Epidermal melanocyte (primary cell): ENCODE measurements around the gene GPR82.
"Not testable (repeated sequence)": the region's sequence is repeated elsewhere in the genome, so short reads cannot be mapped to it uniquely, and the experiment has no call there.

Source experiments
- DNase-seq: peaks from one replicate; pipeline ENCODE4 v3.0.0; 2011; ENCODE audit warnings: low spot score; ENCODE audit not compliant: insufficient read length

Gene GPR82

GRCh38 chrX:41718481-41719235 lies 5.3 kb upstream of the GPR82 start:
- DNase-seq = no peak

- not testable (repeated sequence) for DNase-seq
Measured at GRCh38 chrX:41719610-41720009, 4.4 kb upstream of the GPR82 start.

DNA sequence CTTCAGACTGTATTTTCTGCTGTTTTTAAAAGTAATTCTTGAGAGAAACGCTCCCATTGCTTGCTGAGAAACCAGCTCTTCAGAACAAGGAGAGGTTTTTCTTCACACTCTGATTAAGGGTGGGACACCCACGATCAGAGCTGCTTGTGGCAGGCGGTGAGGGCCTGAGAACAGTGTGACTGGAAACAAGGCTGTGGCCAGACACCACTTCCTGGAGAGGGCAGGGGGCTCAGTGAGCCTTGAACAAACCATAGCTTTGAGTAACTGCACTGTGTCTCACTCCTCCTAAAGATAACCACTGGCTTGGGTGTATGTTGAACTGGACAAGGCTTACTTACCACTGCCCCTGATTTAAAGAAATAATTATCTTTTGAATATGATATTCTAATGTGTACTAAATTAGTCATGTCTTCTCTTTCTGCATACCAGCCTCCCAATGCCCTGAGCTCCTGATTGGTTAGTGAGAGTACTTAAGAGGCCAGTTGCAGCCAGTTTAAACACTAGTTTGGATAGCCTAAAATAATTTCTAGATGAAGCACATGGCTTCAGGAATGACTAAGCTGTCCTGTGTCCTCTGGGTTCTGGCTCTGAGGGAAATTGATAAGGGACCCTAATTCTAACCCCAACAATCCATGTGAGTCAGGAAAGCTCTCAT lies 3.7 kb upstream of the GPR82 start:
- no peak for DNase-seq

- no peak for DNase-seq
Measured at GRCh38 chrX:41721590-41721989, 2.4 kb upstream of the GPR82 start.

DNA sequence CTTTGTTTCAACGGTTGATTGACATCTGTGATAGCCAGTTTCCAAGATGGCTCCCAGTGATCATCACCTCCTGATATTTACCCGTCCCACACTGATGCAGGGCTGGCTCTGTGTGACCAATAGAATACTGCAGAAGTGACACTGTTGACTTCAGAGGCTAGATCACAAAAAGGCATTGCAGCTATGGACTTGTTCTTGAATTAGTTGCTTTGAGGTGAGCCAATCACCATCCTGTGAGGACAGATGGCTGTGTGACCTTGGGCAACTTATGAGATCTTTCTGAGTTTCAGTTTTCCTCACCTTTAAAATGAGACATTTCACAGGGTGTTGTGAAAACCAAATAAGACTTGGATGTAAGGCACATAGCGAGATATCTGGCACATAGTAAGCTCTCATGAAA lies 1.8 kb upstream of the GPR82 start:
- no peak for DNase-seq

GRCh38 chrX:41722816-41723618 lies 964 bp upstream of the GPR82 start:
- DNase-seq = no peak

DNA sequence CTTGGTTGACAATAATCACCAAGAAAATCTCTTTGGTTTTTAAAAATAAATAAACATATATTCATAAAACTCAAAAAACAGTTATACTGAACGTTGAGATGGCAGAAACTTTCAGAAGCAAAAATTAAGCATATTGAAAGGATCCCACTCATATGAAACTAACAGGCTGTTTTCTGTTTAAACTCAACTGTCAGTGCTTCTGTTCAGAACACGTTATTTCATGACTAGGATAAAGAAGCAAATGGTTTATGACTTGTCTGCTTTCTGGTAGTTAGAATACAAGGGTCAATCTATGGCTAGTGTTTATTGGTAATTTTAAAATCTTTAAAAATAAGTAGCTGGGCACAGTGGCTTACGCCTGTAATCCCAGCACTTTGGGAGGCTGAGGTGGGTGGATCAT lies 4.1 kb downstream of the GPR82 start:
- no peak for DNase-seq

GRCh38 chrX:41730081-41730480 lies 6.1 kb downstream of the GPR82 start:
- no peak for DNase-seq

DNA sequence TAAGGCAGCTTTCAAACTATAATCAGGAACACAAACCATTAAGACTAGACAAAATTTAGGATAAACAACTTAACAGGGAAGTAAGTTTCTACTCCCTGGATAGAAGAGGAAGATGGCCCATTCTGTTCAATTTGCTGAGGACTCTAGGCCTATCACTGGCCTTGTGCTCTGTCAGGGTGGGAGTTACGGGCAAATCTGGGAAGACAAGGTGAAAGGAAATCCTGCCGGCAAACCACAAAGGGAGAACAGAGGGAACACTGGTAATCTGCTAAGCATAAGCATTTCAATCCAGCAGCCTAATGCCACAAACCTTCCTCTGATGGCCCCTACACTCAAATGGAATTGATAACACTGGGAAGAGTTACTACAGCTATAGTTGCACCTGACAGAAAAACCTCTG lies 8.3 kb downstream of the GPR82 start:
- no peak for DNase-seq

DNA sequence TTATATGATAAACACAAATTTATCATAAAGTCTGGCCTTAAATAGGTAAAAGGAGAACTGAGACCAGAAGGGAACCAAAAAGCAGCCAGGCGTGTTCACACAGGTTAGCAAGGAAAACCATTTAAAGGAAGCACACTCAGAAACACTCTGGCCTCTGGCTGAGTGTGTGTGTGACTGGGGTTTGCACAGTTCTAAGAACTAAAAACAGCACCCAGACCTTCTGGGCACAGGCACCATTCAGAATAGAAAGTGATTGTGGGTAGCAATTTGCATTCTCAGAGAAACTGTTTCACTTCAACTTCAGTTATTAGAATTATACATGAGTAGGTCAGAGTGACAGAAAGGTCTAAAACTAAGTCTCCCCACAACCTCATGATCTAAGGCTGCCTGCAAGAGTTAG lies 10.0 kb downstream of the GPR82 start:
- DNase-seq = no peak

DNA sequence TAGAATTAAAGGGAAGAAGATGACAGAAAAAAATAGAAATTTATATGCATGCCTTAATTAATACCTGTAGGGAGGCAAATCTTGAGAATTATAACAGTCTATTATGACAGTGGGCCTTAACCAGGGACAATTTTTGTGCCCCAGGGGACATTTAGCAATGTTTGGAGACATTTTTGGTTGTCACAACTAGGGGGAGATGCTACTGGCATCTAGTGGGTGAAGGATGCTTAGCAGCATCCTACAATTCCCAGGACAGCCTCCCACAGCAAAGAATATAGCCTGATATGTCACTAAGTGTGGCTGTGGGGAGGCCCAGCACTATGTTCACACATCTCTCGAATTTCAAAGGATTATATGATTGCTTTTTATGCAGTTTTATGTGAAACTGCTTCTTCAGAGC lies 10.5 kb downstream of the GPR82 start:
- no peak for DNase-seq

DNA sequence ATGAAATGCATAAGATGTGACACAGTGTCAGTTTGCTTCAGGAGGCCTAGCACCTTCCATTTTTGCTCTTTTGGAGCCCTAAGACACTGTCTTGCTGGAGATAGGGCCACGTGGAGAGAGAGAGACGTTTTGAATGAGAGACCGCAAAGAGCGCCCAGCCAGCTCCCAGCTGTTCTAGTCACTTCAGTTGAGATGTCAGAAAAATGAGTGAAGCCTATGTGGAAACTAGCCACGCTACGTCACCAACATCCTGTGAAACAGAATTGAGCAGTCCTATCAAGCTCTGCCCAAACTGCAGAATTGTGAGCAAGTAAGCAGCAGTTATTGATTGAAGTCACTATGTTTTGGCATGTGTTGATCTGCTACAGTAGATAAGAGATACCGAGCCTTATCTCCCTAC lies 13.1 kb downstream of the GPR82 start:
- DNase-seq = no peak

DNA sequence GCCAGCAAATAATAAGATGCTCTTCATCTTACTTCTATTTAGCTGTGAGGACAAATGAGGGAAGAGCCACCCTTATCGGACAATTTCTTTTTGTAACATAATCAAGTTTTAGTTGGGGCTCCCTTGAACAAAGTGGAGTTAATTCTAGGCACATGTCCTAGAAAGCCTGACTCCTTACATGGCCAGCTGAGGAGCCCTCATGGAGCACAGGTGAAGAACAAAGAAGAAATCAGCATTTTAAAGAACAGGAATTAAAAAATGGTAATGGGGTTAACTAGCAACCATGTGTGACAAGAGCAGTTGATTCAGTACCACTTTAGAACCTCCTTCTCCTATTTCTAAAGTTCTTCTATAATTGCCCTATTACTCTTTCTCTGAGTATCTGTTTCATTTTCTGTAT lies 15.9 kb downstream of the GPR82 start:
- no peak for DNase-seq

GRCh38 chrX:41750716-41751115 lies 26.7 kb downstream of the GPR82 start:
- DNase-seq = no peak

- no peak for DNase-seq
Measured at GRCh38 chrX:41758401-41758800, 34.4 kb downstream of the GPR82 start.

GRCh38 chrX:41759817-41760216 lies 35.8 kb downstream of the GPR82 start:
- no peak for DNase-seq

GRCh38 chrX:41761169-41761568 lies 37.2 kb downstream of the GPR82 start:
- no peak for DNase-seq

GRCh38 chrX:41761702-41762101 lies 37.7 kb downstream of the GPR82 start:
- DNase-seq = no peak

DNA sequence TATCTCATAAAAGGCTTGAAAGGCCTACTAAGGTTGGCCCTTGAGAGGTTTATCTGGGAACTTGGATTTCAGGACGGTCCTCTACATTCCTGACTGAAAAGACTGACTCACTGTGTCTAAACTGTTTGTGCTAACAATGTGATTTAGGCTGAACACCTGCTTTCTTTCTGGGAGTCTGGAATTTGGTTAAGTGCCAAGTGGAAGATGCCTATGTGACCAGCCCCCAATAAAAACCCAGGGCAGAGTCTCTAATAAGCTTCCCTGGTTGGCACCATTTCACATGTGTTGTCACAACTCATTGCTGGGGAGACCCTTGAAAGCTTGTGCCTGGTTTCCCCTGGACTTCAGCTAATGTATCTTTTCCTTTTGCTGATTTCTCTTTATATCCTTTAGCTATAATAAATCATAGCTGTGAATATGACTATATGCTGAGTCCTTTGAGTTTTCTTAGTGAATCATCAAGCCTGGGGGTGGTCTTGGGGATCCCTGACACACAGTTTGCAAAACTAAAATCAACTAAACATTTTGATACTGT lies 55.1 kb downstream of the GPR82 start:
- DNase-seq = no peak
